Measurements from ENCODE around the gene LLGL1. TPM values are rescaled to one million over a fixed set of nuclear protein-coding genes. Genes with fewer than 3 reads are reported as not detected.

The LLGL1 gene
- total RNA-seq, 1 experiment from 2014 or later = 44.9 TPM

GRCh38 chr17:18183334-18184142 is 41.9 kb upstream of the LLGL1 start, which contains the start of gene ALKBH5:
Gene ALKBH5, plus strand, starts transcription at chr17:18183828. Its CDS starts 416 bp downstream, at chr17:18184244.
- peaks cover 16% of the 10 kb centered on the region; the same call in 1 of the 2 replicates for H3F3A ChIP-seq (ENCODE audit: insufficient read depth, low read depth)
- no peaks in the 10 kb centered on the region for H3K27me3 ChIP-seq (ENCODE audit: insufficient read depth, low read depth)
- intact Hi-C loops (cut with micrococcal nuclease; ENCODE audit: unreplicated experiment) = loop anchor here (2.0 to 5.0 kb wide), 4 partner anchors 25 to 901 kb away; partner anchors contain the start of genes COPS3 and FLII
- H3K79me2 ChIP-seq (ENCODE audit: low read depth) = peaks cover 47% of the 10 kb centered on the region
- H4K20me1 ChIP-seq (ENCODE audit: insufficient read depth) = peaks cover 39% of the 10 kb centered on the region
- ChIA-PET CTCF (interaction anchor here (1.8 kb wide), 1 partner anchor 28 kb away, joined by 5 read pairs; no protein-coding TSS in a partner anchor), POLR2A (ENCODE audit: unreplicated experiment) (interaction anchor here (0.5 to 0.9 kb wide), 4 partner anchors 25 to 674 kb away, joined by 3 to 23 read pairs (median 4); no protein-coding TSS in a partner anchor)
- peak; percentile 98 for DNase-seq
- peak within 1 kb of the TSS; percentile 89 for H2AFZ ChIP-seq
- H3K4me3 ChIP-seq = peak within 1 kb of the TSS; percentile 89
- BruUV-seq (replicated peaks) = no TSS peak
- H3K9me3 ChIP-seq (ENCODE audit: insufficient read depth, low read depth) = no peaks in the 10 kb centered on the region
- H3K27ac ChIP-seq = peak within 1 kb of the TSS; percentile 84
- H3K36me3 ChIP-seq (ENCODE audit: low read depth) = peaks cover 22% of the 10 kb centered on the region; the same call in 1 of the 2 replicates
- TF ChIP-seq CTCF (conservative IDR thresholded peaks at IDR 0.05) = peak; percentile 41
- TF ChIP-seq EZH2 (IDR thresholded peaks at IDR 0.05; ENCODE audit: low read depth) = no peak
- H3K4me1 ChIP-seq (replicated peaks; ENCODE audit: insufficient read depth) = peaks cover 40% of the 10 kb centered on the region
- H3K9me2 ChIP-seq (ENCODE audit: insufficient read depth) = no peaks in the 10 kb centered on the region
- H3K4me2 ChIP-seq = peak within 1 kb of the TSS; percentile 100

GRCh38 chr17:18184143-18185031 is 41.0 kb upstream of the LLGL1 start:
- 0 out of 2 replicates have a peak overlapping the region, but pooled peaks have one; percentile 21 for H3K27ac ChIP-seq
- H3K9me3 ChIP-seq (ENCODE audit: insufficient read depth, low read depth) = no peaks in the 10 kb centered on the region
- ChIA-PET CTCF (interaction anchor here (1.8 kb wide), 1 partner anchor 28 kb away, joined by 5 read pairs; no protein-coding TSS in a partner anchor), POLR2A (ENCODE audit: unreplicated experiment) (interaction anchor here (0.5 to 0.6 kb wide), 2 partner anchors 20 to 509 kb away, joined by 3 to 5 read pairs; no protein-coding TSS in a partner anchor)
- H3K4me3 ChIP-seq = peak overlapping the region; percentile 89
- DNase-seq = peak in 1 of 2 experiments; percentile 23
- H3K4me2 ChIP-seq = peak overlapping the region; percentile 100
- BruUV-seq (replicated peaks) = no TSS peak
- intact Hi-C loops (cut with micrococcal nuclease; ENCODE audit: unreplicated experiment) = loop anchor here (5.0 kb wide), 1 partner anchor 902 kb away; the partner anchor contains the start of gene COPS3
- TF ChIP-seq CTCF (conservative IDR thresholded peaks at IDR 0.05) = no peak
- TF ChIP-seq EZH2 (IDR thresholded peaks at IDR 0.05; ENCODE audit: low read depth) = no peak
- no peaks in the 10 kb centered on the region for H3K9me2 ChIP-seq (ENCODE audit: insufficient read depth)
- peaks cover 16% of the 10 kb centered on the region; the same call in 1 of the 2 replicates for H3F3A ChIP-seq (ENCODE audit: insufficient read depth, low read depth)
- H4K20me1 ChIP-seq (ENCODE audit: insufficient read depth) = peaks cover 45% of the 10 kb centered on the region
- H3K27me3 ChIP-seq (ENCODE audit: insufficient read depth, low read depth) = no peaks in the 10 kb centered on the region
- peaks cover 40% of the 10 kb centered on the region for H3K4me1 ChIP-seq (replicated peaks; ENCODE audit: insufficient read depth)
- peaks cover 56% of the 10 kb centered on the region for H3K79me2 ChIP-seq (ENCODE audit: low read depth)
- peak overlapping the region; percentile 73 for H2AFZ ChIP-seq
- H3K36me3 ChIP-seq (ENCODE audit: low read depth) = peaks cover 27% of the 10 kb centered on the region; the same call in 1 of the 2 replicates

GRCh38 chr17:18185391-18185790 is 40.0 kb upstream of the LLGL1 start:
- CTCF ChIA-PET = no interaction called here

More at GRCh38 chr17:18185391-18185790, 40.0 kb upstream of the LLGL1 start:
- H3K4me1 ChIP-seq (replicated peaks; ENCODE audit: insufficient read depth) = peaks cover 40% of the 10 kb centered on the region
- no peaks in the 10 kb centered on the region for H3K9me3 ChIP-seq (ENCODE audit: insufficient read depth, low read depth)
- POLR2A ChIA-PET (ENCODE audit: unreplicated experiment) = no interaction called here
- BruUV-seq (replicated peaks) = no TSS peak
- H3K27me3 ChIP-seq (ENCODE audit: insufficient read depth, low read depth) = no peaks in the 10 kb centered on the region
- TF ChIP-seq CTCF (conservative IDR thresholded peaks at IDR 0.05) (no peak), EZH2 (IDR thresholded peaks at IDR 0.05; ENCODE audit: low read depth) (no peak)
- H3F3A ChIP-seq (ENCODE audit: insufficient read depth, low read depth) = peaks cover 16% of the 10 kb centered on the region; the same call in 1 of the 2 replicates
- intact Hi-C loops (cut with micrococcal nuclease; ENCODE audit: unreplicated experiment) = no loop called here
- H3K36me3 ChIP-seq (ENCODE audit: low read depth) = peaks cover 28% of the 10 kb centered on the region; the same call in 1 of the 2 replicates
- no peaks in the 10 kb centered on the region for H3K9me2 ChIP-seq (ENCODE audit: insufficient read depth)
- peaks cover 66% of the 10 kb centered on the region for H3K79me2 ChIP-seq (ENCODE audit: low read depth)
- DNase-seq = no peak
- peak overlapping the region; percentile 89 for H3K4me3 ChIP-seq
- no peak overlapping the region for H2AFZ ChIP-seq
- H3K27ac ChIP-seq = no peak overlapping the region
- H3K4me2 ChIP-seq = peak overlapping the region; percentile 100
- H4K20me1 ChIP-seq (ENCODE audit: insufficient read depth) = peaks cover 55% of the 10 kb centered on the region

Data from PC-9 (cell line).